Stimulated activated CD4-positive, alpha-beta T cell treated with anti-CD3 and anti-CD28 coated beads, Interleukin-1b, Interleukin-23, amount 100 ng/mL, for 4 hours (primary cell): ENCODE data around the gene TAS2R16.
"Not testable (repeated sequence)": the region's sequence is repeated elsewhere in the genome, so short reads cannot be mapped to it uniquely, and the experiment has no call there.

Experiments
- DNase-seq, 2 donors: peaks; one replicate each; pipeline ENCODE4 v3.0.0-alpha.2; 2020; ENCODE audit warnings: low read depth in 2 of 2

TAS2R16 gene

DNA sequence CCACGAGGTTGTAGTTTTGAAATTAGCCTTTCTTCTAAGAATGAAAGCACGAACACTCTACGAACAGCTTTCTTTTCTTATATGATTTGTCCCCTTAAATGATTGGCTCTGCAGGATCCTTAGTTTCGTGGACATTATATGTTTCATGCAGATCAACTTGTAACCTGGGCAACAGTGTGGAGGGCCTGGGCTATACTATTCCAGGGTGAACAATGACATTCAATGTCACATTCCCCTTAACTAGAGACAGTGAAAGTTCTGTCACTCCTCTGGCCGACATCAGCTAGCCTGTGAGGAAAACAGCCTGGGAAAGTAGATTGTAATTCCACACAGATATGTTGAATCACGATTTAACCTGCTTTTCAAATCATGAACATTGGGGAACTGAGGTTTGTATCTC lies 23.4 kb downstream of the TAS2R16 start:
- DNase-seq: no peak

DNA sequence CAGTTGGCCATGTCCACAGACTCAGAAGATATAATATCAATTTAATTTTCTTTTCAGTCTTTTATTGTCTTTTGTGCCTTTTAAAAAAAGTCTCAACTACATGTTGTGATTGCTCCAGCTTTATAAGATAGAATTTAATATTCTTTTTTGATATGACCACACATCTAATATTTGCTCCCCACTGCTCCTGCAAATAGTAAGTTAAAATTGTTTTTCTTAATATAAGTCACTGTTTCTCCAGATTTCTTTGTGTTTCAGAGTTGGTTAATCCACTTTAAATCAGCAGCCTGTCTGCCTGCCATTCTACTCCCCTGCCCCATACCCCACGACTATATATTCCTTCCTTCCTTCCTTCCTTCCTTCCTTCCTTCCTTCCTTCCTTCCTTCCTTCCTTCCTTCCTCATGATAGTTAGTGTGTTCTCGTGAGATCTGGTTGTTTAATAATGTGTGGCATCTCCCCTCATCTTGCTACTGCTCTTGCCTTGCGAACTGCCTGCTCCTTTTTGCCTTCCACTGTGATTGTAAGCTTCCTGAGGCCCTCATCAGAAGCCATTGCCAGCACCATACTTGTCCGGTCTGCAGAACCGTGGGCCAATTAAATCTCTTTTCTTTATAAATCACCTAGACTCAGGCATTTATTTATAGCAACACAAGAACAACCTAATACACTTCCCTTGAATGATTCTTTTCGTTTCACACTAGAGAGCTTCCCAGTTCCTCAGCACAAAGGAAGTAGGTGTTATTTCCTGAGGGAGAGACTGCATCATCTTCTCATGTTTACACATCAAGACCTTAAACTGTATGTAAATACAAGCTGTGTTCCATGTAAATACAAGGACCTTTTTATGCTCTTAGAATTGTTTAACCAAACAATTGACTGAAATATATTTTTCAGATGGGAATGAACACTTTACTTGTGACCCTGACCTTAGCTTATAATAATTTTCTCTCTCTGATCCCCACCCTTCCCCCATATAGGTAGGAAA lies 24.5 kb downstream of the TAS2R16 start:
- DNase-seq: no peak

DNA sequence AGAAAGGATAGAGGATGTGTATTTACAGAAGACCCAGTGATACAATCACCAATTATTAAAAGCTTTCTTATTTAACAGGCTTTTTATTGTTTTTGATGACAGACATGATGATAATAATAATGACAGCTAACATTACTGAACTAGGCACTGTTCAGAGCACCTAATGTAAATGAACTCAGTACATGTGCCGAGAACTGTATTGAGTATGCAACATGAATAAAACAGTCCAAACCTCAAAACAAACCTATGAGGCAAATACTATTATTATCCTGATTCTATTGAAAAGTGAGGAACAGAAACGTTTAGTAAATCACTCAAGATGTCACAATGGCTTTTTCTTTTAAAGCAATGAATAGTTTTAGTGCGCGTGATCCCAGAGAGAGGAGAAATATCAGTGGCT lies 27.1 kb downstream of the TAS2R16 start:
- no peak for DNase-seq

DNA sequence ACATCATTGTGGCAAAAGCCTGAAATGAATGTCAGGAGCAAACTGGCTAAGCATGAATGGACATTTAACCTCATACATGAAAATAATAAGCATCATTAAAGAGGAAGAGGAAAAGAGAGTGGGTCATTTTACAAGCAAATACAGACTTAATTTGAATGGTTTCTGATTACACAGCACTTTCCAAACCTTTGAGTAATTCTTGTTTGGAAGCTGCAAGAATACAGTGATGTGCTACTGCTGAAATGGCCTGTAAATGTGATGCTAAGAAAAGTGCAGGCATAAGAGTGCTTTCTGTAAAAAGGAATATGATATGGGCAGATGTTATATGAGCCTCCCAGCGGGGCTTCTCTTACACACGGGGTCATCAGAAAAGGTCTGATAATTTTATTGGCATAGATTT lies 30.2 kb downstream of the TAS2R16 start:
- DNase-seq: no peak

DNA sequence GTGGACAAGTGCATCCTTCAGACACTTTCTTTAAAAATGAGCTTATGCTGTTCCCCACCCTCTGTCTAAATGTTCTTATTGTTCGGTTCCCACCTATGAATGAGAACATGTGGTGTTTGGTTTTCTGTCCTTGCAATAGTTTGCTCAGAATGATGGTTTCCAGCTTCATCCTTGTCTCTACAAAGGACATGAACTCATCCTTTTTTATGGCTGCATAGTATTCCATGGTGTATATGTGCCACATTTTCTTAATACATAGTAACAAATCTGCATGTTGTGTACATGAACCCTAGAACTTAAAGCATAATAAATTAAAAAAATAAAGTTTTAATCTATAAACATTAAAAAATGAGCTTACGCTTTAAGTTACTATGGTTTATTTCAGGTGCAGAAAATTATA lies 41.8 kb downstream of the TAS2R16 start:
- not testable (repeated sequence) for DNase-seq

DNA sequence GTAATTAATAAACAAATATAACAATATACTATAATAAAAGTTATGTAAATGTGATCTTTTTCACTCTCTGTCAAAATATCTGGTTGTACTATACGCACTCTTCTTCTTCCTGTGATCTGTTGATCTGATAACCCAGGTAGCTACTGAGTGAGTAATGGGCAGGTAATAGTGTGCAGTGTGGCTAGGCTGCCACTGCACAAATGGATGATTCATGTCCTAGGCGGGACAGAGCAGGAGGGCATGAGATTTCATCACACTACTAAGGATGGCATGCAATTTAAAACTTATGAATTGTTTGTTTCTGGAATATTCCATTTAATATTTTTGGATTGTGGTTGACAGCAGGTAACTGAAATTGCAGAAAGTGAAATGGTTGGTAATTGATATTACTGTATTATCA lies 44.5 kb downstream of the TAS2R16 start:
- DNase-seq: no peak

DNA sequence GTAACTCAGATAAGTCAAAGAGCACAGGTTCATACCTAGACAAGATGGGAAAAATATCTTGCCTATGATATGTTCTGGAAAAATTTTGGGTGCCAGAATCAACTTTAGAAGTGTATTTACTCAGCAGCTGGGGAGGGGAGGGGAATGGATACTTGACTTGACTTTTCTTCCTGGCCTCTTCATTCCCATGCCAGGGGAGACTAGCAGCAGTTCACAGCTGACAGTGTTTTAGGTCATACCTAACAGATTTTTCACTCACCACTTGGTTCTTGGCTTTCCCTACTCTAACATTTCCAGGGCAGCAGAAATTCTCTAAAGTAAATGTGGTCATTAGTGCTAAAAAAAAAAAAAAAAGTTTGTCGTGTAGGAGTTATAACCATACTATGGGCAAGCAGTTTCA lies 46.3 kb downstream of the TAS2R16 start:
- DNase-seq: no peak
